Ovary (tissue), 3 donors: ENCODE results near the gene HOXA6.

Experiments used
- CTCF ChIP-seq, 3 donors: fragments of 450-650 bp in 2 of 3; fragments of 200-600 bp in 1 of 3; IDR thresholded peaks; one replicate each; pipeline versions ENCODE4 v1.5.1 to v1.8.0; 2016 to 2022; ENCODE audit warnings: antibody characterized with exemption in 3 of 3, mild to moderate bottlenecking in 1 of 3
- EP300 ChIP-seq: sonication (generic); formaldehyde crosslinking; IDR thresholded peaks from one replicate; pipeline ENCODE4 v1.6.1; 2017; ENCODE audit warnings: antibody characterized with exemption
- POLR2A ChIP-seq: fragments of 450-650 bp; IDR thresholded peaks from one replicate; pipeline ENCODE4 v1.6.1; 2017; ENCODE audit warnings: antibody characterized with exemption, mild to moderate bottlenecking, moderate library complexity
- donor health status: DM: no; HTN: no; CAD: no.

- TF ChIP-seq CTCF (IDR thresholded peaks at IDR 0.05): no peak
- no peak for TF ChIP-seq POLR2A
- TF ChIP-seq EP300: no peak
Observed at GRCh38 chr7:27166531-27167505, 19.2 kb upstream of the HOXA6 start.
